ENCODE results near the gene AFAP1L2. TPM values are rescaled to one million over a fixed set of nuclear protein-coding genes. Genes with fewer than 3 reads are reported as not detected.
A peak's percentile ranks its signal among the peaks of the same experiment; 100 is the strongest.

AFAP1L2 gene, protein sequence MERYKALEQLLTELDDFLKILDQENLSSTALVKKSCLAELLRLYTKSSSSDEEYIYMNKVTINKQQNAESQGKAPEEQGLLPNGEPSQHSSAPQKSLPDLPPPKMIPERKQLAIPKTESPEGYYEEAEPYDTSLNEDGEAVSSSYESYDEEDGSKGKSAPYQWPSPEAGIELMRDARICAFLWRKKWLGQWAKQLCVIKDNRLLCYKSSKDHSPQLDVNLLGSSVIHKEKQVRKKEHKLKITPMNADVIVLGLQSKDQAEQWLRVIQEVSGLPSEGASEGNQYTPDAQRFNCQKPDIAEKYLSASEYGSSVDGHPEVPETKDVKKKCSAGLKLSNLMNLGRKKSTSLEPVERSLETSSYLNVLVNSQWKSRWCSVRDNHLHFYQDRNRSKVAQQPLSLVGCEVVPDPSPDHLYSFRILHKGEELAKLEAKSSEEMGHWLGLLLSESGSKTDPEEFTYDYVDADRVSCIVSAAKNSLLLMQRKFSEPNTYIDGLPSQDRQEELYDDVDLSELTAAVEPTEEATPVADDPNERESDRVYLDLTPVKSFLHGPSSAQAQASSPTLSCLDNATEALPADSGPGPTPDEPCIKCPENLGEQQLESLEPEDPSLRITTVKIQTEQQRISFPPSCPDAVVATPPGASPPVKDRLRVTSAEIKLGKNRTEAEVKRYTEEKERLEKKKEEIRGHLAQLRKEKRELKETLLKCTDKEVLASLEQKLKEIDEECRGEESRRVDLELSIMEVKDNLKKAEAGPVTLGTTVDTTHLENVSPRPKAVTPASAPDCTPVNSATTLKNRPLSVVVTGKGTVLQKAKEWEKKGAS
- total RNA-seq (1 to 10 TPM; 1.3 to 1.8 TPM), polyA plus RNA-seq (1 to 10 TPM; 1.6 to 2.3 (median 2.2) TPM), total RNA-seq (0.42 to 4.9 (median 2.6) reads per million in 6 experiments)

DNA sequence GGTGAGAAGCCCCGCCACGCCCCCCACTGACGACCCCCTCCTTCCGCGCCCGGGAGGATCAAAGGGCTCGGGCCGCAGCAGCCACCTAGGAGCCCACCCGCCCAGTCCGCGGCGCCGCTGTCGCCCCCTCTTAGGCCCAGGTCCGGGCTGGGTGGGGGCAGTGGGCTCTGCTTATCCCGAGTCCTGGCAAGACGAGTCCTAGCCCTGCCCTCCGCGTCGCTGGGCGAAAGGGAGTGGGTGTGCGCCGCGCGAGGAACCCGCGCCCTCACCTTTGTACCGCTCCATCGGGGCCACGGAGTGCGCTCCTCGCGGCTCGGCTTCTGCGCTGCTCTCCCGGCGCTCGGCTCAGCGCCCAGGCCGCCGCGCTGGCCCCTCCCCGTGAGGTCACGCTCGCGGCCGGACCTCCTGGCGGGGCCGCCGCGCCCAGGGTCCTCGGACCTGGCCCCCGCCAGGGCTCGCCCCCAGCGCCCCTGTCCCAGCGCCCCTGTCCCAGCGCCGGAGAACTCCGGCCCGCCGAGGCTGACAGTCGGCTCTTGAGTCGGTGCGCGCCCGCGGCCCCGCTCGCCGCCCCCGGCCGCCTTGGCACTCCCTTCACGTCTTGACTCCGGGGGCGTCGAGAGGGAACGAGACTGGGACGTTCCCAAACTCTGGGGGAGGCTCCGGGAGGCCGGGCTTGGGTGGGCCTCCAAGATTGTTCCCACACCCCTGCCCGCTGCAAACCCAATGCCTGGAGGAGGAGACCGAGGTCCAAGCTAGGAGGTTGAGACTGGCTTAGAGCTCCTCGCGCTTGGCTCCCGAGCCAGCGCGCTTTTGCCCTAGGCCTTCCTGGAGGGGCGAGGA is at the start of gene AFAP1L2:
Gene AFAP1L2, minus strand, starts transcription at position 332 of the 840 bp plus-strand sequence. Its CDS starts 47 bp downstream, at position 285.
- peaks cover 0 to 6% (median 0%) of the 10 kb centered on the region in 9 donors for H3K9me3 Mint-ChIP-seq
- H3K27ac Mint-ChIP-seq: peak within 1 kb of the TSS in 1 of 10 donors; percentile 84
- ATAC-seq (no peak), DNase-seq (no peak)
- H3K36me3 Mint-ChIP-seq: peaks cover 0 to 3% (median 0%) of the 10 kb centered on the region in 3 donors
- POLR2A ChIA-PET: no interaction called here
- H3K4me3 Mint-ChIP-seq: peak within 1 kb of the TSS; percentile 3 to 77 (median 67)
- peaks cover 43 to 84% (median 61%) of the 10 kb centered on the region in 5 donors for H3K27me3 Mint-ChIP-seq
- peaks cover 10 to 15% (median 13%) of the 10 kb centered on the region in 4 donors for H3K4me1 Mint-ChIP-seq

DNA sequence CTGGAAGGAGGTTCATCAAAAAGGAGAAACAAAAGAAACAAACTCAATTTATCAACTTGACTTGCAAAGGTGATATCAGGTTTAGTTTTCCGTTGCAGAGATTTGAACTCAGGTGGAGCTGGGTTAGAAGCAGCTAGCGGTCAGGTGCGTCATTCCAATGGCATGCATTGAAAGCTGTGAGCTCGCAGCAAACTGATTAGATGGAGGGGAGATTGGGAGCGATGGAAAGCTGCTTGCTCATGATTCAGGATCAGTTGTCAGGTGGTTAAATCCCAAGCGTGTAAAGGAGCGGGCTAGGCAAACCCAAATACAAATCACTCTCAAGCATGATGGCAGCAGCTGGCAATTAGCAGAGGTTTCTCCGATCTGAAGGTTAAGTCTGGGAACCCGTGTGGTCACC is 49.3 kb upstream of the AFAP1L2 start:
- ATAC-seq (no peak), DNase-seq (no peak)
- Mint-ChIP-seq H3K4me1 (peaks cover 3 to 42% (median 26%) of the 10 kb centered on the region in 4 donors), H3K36me3 (peaks cover 5 to 87% (median 19%) of the 10 kb centered on the region in 3 donors), H3K27ac (peak overlapping the region in 9 of 10 donors; percentile 12 to 94 (median 61)), H3K9me3 (no peaks in the 10 kb centered on the region), H3K27me3 (no peaks in the 10 kb centered on the region), H3K4me3 (no peak overlapping the region)
- POLR2A ChIA-PET: interaction anchor here (0.5 kb wide), 1 partner anchor 74 kb away, joined by 3 read pairs; no protein-coding TSS in a partner anchor

DNA sequence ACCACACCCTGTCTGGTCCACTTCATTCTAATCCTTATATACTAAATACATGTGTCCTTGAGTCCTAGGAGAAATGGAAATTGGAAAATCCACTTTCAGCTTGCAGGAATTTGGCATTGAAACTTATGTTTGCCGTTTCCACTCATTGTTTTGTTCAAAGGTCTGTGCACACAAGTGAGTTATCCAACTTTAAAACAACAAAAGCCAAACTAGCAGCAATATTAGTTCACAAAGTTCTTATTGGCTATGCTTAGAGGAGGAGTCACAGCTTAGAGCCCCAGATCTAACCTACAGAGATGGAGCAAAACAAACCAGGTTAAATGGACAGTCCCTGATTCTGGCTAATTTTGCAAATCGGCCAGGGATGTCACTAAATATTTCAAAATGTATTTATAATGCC is 44.6 kb upstream of the AFAP1L2 start:
- Mint-ChIP-seq H3K9me3 (no peaks in the 10 kb centered on the region), H3K4me1 (peaks cover 3 to 29% (median 17%) of the 10 kb centered on the region in 4 donors), H3K27ac (peak overlapping the region in 5 of 10 donors; percentile 39 to 56 (median 51)), H3K36me3 (peaks cover 9 to 92% (median 10%) of the 10 kb centered on the region in 3 donors), H3K27me3 (no peaks in the 10 kb centered on the region), H3K4me3 (no peak overlapping the region)
- ATAC-seq (no peak), DNase-seq (no peak)
- POLR2A ChIA-PET: no interaction called here

DNA sequence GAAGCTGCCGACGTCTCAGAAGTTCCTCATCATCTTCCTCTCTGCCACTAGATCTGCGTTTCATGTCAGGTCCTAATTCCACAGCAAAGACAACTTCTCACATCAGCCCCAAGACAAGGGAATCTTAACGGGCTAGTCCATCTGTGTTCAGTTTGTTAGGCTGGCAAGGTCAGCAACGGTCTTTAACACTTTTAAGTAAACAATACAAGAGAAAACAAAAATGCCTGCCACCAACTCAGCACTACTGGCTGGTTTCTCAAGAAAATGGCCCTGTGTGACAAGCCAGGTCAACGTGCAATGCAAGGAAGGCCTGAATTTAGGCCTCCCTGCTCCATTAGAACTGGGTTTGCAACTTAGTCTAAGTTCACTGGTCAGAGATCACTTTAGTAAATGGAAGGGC is 41.0 kb upstream of the AFAP1L2 start:
- Mint-ChIP-seq H3K27ac (peak overlapping the region; percentile 6 to 91 (median 48)), H3K4me3 (peak overlapping the region in 1 of 10 donors; percentile 15), H3K9me3 (no peaks in the 10 kb centered on the region), H3K4me1 (peaks cover 0 to 12% (median under 1%) of the 10 kb centered on the region in 4 donors), H3K27me3 (no peaks in the 10 kb centered on the region), H3K36me3 (peaks cover 10 to 97% (median 18%) of the 10 kb centered on the region in 3 donors)
- POLR2A ChIA-PET: no interaction called here
- no peak for ATAC-seq
- DNase-seq: no peak

DNA sequence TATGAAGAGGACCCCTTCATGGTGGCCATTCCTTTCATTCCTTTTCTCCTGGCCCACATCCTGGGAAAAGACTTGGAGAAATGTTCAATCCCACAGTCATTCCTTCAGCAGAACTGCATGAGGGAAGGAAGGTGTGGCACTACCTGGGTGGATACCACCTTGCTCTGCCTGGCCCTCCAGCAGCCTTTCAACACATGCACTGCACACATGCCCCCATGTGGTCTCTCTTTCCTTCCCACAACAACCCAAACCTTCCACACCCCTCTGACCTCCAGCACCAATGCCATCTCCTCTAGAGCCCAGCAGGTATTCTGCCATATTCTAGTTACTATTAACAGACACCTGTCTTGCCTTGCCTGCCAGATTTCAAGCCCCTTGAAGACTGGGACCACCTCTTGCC is 40.5 kb upstream of the AFAP1L2 start:
- peaks cover 0 to 12% (median under 1%) of the 10 kb centered on the region in 4 donors for H3K4me1 Mint-ChIP-seq
- no peaks in the 10 kb centered on the region for H3K27me3 Mint-ChIP-seq
- H3K27ac Mint-ChIP-seq: peak overlapping the region; percentile 6 to 91 (median 58)
- H3K36me3 Mint-ChIP-seq: peaks cover 15 to 97% (median 18%) of the 10 kb centered on the region in 3 donors
- H3K4me3 Mint-ChIP-seq: no peak overlapping the region
- no peak for ATAC-seq
- POLR2A ChIA-PET: no interaction called here
- no peaks in the 10 kb centered on the region for H3K9me3 Mint-ChIP-seq
- no peak for DNase-seq

DNA sequence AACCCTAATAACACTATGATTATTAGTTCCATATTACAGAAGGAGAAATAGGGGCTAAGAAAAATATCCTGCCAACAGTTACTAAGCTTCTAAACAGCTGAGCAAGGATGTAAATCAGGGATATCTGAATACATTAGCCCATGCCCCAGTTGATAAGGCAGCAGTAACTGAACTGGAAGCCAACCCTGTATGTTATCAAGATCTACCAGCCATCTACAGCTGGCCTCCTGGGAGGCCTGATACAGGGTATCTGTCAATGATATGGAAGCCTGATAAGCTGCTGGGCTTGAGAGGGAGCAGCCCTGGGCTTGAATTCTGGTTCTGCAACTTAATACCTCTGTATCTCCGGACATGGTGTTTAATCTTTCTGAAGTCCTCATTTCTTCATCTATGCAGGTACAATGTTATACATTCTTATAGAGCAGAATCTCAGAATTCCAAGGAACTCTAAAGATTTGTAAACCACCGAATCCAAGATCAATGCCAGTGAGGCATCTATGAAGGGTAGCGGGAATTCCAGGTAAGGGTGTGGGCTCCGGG is 37.9 kb upstream of the AFAP1L2 start:
- H3K9me3 Mint-ChIP-seq: no peaks in the 10 kb centered on the region
- peak overlapping the region in 4 of 10 donors; percentile 40 to 78 (median 58) for H3K27ac Mint-ChIP-seq
- ATAC-seq (no peak), DNase-seq (no peak)
- H3K36me3 Mint-ChIP-seq: peaks cover 18 to 98% (median 22%) of the 10 kb centered on the region in 3 donors
- H3K27me3 Mint-ChIP-seq: no peaks in the 10 kb centered on the region
- POLR2A ChIA-PET: no interaction called here
- H3K4me3 Mint-ChIP-seq: no peak overlapping the region
- H3K4me1 Mint-ChIP-seq: peaks cover 0 to 8% (median under 1%) of the 10 kb centered on the region in 4 donors

DNA sequence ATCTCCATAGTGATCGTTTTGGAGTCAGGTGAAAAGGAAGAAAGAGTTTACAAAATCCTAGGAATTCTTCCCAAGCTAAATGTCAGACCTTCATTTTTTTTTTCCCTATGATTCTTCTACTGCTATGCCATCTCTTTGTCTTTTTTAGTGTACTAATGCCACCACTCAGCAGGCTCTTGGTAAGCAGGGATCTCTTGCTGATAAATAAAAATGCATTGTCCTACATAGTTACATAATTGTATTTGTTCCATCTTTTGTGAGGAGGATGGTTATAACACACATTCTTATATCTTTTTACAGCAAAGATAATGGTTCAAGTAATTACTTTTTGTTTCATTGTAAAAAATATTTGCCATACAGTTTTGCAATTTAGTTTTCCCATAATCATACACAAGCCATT is 36.8 kb upstream of the AFAP1L2 start:
- ATAC-seq (no peak), DNase-seq (no peak)
- POLR2A ChIA-PET: interaction anchor here (0.6 kb wide), 1 partner anchor 105 kb away, joined by 4 read pairs; no protein-coding TSS in a partner anchor
- H3K9me3 Mint-ChIP-seq: no peaks in the 10 kb centered on the region
- H3K4me3 Mint-ChIP-seq: no peak overlapping the region
- no peaks in the 10 kb centered on the region for H3K27me3 Mint-ChIP-seq
- peaks cover 0 to 8% (median under 1%) of the 10 kb centered on the region in 4 donors for H3K4me1 Mint-ChIP-seq
- peak overlapping the region in 8 of 10 donors; percentile 5 to 60 (median 44) for H3K27ac Mint-ChIP-seq
- peaks cover 23 to 98% (median 26%) of the 10 kb centered on the region in 3 donors for H3K36me3 Mint-ChIP-seq

DNA sequence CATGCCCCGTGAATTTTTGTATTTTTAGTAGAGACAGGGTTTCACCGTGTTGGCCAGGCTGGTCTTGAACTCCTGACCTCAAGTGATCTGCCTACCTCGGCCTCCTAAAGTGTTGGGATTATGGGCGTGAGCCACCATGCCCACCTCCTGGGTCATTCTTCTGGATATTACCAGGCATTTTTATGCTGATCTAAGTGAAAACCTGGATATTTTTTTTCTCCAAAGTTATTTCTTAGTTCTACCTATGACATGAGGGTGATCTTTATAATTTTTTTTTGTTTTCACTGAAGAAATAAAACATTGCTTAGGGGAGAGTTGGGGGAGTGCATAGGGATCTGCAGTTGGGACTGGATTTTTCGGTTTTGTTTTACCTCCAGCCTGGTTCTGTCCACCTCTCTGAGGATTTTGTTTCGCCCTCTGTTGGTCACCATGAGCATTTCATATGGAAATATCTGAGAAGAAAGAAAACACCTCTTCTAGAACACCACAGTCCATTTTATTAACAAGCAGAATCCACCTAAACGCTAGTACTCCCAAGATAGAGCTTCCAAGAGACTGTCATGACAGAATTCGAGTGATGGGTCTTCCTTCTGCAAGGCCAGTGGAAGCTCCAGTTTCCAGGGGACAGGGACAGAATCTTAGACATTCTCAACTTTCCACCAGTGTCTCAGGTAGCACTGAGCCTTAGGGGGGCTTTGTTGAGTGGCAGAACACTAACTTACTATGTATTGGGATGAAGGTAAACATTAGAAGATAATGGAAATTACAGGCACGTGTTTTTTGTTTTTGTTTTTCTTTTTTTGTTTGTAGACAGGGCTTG is 33.4 kb upstream of the AFAP1L2 start:
- POLR2A ChIA-PET: no interaction called here
- Mint-ChIP-seq H3K4me1 (peaks cover 0 to 2% (median under 1%) of the 10 kb centered on the region in 4 donors), H3K27ac (peak overlapping the region; percentile 3 to 81 (median 36)), H3K27me3 (no peaks in the 10 kb centered on the region), H3K36me3 (peaks cover 24 to 99% (median 37%) of the 10 kb centered on the region in 3 donors), H3K9me3 (no peaks in the 10 kb centered on the region), H3K4me3 (no peak overlapping the region)
- DNase-seq (no peak), ATAC-seq (no peak)

DNA sequence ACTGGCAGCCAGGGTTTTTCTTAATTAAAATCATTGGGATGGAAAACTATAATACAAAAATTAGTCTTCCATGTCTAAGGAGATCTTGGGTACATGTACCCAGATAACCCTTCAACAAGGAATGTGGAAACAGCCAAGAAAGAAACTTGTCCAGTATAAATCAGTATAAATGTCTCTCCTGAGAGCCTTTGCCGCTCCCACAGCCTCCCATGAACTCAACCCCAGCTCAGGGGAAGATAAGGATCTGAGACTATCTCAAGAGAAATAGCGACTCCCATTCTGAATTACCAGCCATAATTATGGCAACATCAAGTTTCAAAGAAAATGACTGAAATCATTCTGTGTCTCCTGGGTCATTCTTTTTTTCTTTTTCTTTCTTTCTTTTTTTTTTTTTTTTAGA is 32.6 kb upstream of the AFAP1L2 start:
- no peak for DNase-seq
- H3K27ac Mint-ChIP-seq: peak overlapping the region in 2 of 10 donors; percentile 47 to 55
- POLR2A ChIA-PET: no interaction called here
- peaks cover 24 to 100% (median 42%) of the 10 kb centered on the region in 3 donors for H3K36me3 Mint-ChIP-seq
- no peak overlapping the region for H3K4me3 Mint-ChIP-seq
- no peaks in the 10 kb centered on the region for H3K27me3 Mint-ChIP-seq
- H3K4me1 Mint-ChIP-seq: peaks cover 0 to 2% (median under 1%) of the 10 kb centered on the region in 4 donors
- ATAC-seq: no peak
- H3K9me3 Mint-ChIP-seq: no peaks in the 10 kb centered on the region

DNA sequence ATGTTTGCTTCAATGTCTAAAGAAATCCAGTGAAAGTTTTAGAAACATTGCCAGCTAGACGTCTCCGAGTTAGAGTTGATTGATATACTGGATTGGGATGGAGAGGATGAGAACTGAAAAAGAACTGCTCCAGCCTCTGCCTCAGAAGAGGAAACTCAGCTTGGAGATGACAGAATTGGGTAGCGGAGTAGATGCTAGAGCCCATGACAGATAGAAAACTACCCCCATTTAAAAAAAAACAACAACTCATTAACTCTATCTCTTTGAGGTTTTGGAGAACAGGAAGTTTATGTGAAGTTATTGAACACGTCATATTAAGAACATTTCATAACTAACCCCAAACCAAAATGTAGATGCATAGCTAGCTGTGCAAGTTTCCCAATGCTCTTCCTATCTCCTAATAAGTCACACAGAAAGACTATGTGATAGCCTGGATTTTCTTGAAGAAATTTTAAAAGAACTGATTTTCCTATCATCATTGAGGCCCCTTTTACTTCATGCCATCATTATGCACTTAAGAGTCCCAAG is 28.3 kb upstream of the AFAP1L2 start:
- peaks cover 6 to 79% (median 42%) of the 10 kb centered on the region in 3 donors for H3K36me3 Mint-ChIP-seq

More for the DNA sequence above, 28.3 kb upstream of the AFAP1L2 start:
- Mint-ChIP-seq H3K27ac (peak overlapping the region; percentile 7 to 79 (median 48)), H3K4me3 (no peak overlapping the region), H3K4me1 (peaks cover 0 to 12% (median 3%) of the 10 kb centered on the region in 4 donors), H3K27me3 (no peaks in the 10 kb centered on the region), H3K9me3 (no peaks in the 10 kb centered on the region)
- POLR2A ChIA-PET: no interaction called here
- ATAC-seq: no peak
- no peak for DNase-seq

Data from naive thymus-derived CD8-positive, alpha-beta T cell (primary cell).